GM12891 (cell line): ENCODE results near the gene ABCC10.

Source experiments
- PAX5 ChIP-seq: IDR thresholded peaks from 2 replicates; pipeline ENCODE4 v1.6.1; 2011; ENCODE audit warnings: low read length, moderate library complexity, mild to moderate bottlenecking; ENCODE audit not compliant: insufficient read depth, severe bottlenecking
- POLR2A ChIP-seq: IDR thresholded peaks from 2 replicates; pipeline ENCODE4 v1.6.1; 2011; ENCODE audit warnings: low read depth, low read length, control low read depth
- POLR2AphosphoS5 ChIP-seq: IDR thresholded peaks from 2 replicates; pipeline ENCODE4 v1.6.1; 2011; ENCODE audit warnings: low read depth, low read length, control low read depth
- POU2F2 ChIP-seq: IDR thresholded peaks from 2 replicates; pipeline ENCODE4 v1.6.1; 2011; ENCODE audit warnings: low read depth, mild to moderate bottlenecking, control low read depth, low read length, moderate library complexity
- SPI1 ChIP-seq: IDR thresholded peaks from 2 replicates; pipeline ENCODE4 v1.6.1; 2011; ENCODE audit warnings: low read depth, low read length, control low read depth
- TAF1 ChIP-seq: IDR thresholded peaks from 2 replicates; pipeline ENCODE4 v1.6.1; 2011; ENCODE audit warnings: low read depth, low read length, control low read depth

DNA sequence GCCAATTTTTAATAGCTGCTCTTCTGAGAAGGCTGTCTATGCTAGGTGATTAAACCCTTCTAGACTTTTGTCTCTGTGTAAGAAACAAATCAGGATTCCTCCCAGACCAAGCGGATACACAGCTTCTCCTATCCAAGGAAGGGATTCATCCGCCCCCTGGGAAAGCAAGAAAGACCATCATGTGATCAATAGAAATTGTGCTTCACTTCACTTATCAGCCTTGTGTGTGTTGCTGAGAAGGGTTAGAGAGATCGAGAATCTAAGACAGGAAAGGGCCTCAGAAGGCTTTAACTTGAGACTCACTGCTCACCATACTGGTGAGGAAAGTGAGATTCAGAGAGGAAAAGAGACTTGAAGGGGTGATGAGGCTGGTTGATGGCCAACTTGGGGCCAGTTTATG, 1.5 kb downstream of the ABCC10 start:
- no peak for TF ChIP-seq POLR2AphosphoS5
- TF ChIP-seq SPI1, result no peak
- no peak for TF ChIP-seq POLR2A
- TF ChIP-seq TAF1, result no peak
- TF ChIP-seq POU2F2, result no peak
- no peak for TF ChIP-seq PAX5
